ENCODE results near the gene GGA2. TPM values are rescaled to one million over a fixed set of nuclear protein-coding genes. Genes with fewer than 3 reads are reported as not detected.
"Not testable (repeated sequence)": the region's sequence is repeated elsewhere in the genome, so short reads cannot be mapped to it uniquely, and the experiment has no call there.

The GGA2 gene, protein sequence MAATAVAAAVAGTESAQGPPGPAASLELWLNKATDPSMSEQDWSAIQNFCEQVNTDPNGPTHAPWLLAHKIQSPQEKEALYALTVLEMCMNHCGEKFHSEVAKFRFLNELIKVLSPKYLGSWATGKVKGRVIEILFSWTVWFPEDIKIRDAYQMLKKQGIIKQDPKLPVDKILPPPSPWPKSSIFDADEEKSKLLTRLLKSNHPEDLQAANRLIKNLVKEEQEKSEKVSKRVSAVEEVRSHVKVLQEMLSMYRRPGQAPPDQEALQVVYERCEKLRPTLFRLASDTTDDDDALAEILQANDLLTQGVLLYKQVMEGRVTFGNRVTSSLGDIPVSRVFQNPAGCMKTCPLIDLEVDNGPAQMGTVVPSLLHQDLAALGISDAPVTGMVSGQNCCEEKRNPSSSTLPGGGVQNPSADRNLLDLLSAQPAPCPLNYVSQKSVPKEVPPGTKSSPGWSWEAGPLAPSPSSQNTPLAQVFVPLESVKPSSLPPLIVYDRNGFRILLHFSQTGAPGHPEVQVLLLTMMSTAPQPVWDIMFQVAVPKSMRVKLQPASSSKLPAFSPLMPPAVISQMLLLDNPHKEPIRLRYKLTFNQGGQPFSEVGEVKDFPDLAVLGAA
- 100 to 1,000 TPM; 112 to 115 TPM for total RNA-seq

DNA sequence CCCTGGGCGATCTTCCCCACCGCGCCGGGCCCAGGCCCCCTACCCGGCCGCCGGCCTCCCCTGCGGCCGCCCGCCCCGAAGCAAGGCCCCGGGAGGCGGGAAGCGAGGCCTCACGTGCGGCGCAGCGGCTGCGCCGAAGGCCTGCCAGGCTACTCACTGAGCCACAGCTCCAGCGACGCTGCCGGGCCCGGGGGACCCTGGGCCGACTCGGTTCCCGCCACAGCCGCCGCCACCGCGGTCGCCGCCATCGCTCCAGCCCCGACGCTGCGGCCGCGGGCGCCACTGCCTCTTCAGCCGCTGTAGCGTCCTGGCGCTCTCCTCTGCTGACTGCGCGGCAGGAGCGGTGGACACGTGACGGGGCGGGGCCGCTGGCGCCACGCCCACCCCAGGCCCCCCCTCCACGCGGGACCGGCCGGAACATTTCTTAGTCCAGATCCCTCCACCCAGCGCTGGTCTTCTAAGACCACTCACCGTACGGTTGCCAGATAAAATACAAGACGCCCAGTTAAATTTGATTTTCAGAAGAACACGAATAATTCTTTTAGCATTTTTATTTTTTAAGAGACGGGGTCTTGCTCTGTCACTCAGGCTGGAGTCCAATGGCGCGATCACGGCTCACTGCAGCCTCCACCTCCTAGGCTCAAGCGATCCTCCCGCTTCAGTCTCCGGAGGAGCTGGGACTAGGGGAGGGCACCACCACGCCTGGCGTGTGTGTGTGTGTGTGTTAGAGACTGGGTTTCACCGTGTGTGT lies at the start of gene GGA2:
Gene GGA2 (minus strand): TSS at position 331 of the 751 bp plus-strand sequence. CDS start 83 bp downstream, at position 248.
- Mint-ChIP-seq H3K36me3 (peaks cover 36% of the 10 kb centered on the region), H3K27ac (peak within 1 kb of the TSS; percentile 79), H3K9me3 (ENCODE audit: low read depth) (no peaks in the 10 kb centered on the region), H3K4me3 (peak within 1 kb of the TSS; percentile 80), H3K4me1 (peaks cover 67% of the 10 kb centered on the region), H3K27me3 (no peaks in the 10 kb centered on the region)
- ATAC-seq, result peak; percentile 91
- CTCF ChIA-PET, result interaction anchor here (1.0 to 1.1 kb wide), 2 partner anchors 46 to 75 kb away, joined by 3 to 4 read pairs; no protein-coding TSS in a partner anchor
- DNase-seq, result peak; percentile 85

GRCh38 chr16:23557779-23558702 lies 47.7 kb upstream of the GGA2 start:
- no peaks in the 10 kb centered on the region for H3K27me3 Mint-ChIP-seq
- peak overlapping the region; percentile 84 for H3K27ac Mint-ChIP-seq
- DNase-seq (peak; percentile 53), ATAC-seq (no peak)
- peaks cover 21% of the 10 kb centered on the region for H3K36me3 Mint-ChIP-seq
- no peaks in the 10 kb centered on the region for H3K9me3 Mint-ChIP-seq (ENCODE audit: low read depth)
- H3K4me3 Mint-ChIP-seq, result peak overlapping the region; percentile 92
- peaks cover 48% of the 10 kb centered on the region for H3K4me1 Mint-ChIP-seq
- CTCF ChIA-PET, result interaction anchor here (0.6 to 3.4 kb wide), 17 partner anchors 18 to 947 kb away, joined by 3 to 18 read pairs (median 4); partner anchors contain the start of genes DCTN5, NDUFAB1 and PALB2

DNA sequence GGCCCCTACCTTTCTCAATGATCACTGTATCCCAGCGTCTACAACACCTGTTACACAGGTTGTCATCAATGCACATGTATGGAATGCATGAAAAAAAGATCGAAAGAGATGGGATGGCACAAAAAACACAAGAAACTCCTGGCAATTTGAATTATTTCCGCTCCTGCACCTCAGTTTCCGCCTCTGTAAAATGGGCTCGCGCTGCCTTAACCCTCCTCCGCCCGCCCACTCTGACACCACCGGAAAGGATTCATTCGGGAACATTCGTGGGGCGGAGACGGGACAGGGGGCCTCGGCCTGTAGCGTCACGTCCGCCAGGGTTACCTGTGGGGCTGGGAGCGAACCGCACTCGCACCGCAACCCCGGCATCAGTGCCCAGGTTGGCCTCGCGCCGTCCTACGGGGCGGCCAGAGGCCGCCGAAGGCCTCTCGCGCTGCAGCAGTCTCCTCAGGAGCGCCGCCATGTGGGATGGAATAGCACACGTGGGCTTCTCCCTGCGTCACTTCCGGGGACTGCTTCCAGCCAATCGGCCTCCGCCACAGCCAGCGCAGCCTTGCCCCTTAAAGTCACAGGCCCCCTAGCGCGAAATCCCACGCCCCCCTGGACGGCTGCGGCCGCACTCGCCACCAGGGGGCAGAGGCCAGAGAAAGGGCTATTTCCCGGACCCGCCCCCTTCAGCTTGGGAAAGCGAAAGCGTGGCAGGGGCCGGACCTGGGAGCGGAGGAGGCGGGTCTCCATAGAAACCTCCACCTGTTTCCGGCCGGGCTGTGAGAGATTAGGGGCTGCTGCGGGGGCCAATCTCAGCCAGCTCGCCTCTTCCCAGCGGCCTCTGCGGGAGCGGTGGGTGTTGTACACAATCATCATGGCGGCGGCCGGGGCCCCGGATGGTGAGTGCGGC lies 46.8 kb upstream of the GGA2 start, which contains the start of the genes EARS2 and UBFD1:
Gene EARS2 (minus strand): TSS at position 470 of the 898 bp plus-strand sequence. CDS start 7 bp downstream, at position 463.
Gene UBFD1 (plus strand): TSS at position 847 of the 898 bp plus-strand sequence. CDS start 16 bp downstream, at position 863.
- Mint-ChIP-seq H3K4me3 (peak within 1 kb of the TSS; percentile 92), H3K27me3 (no peaks in the 10 kb centered on the region), H3K9me3 (ENCODE audit: low read depth) (no peaks in the 10 kb centered on the region), H3K4me1 (peaks cover 44% of the 10 kb centered on the region), H3K27ac (peak within 1 kb of the TSS; percentile 84), H3K36me3 (peaks cover 17% of the 10 kb centered on the region)
- CTCF ChIA-PET, result interaction anchor here (0.7 to 3.4 kb wide), 16 partner anchors 19 to 947 kb away, joined by 3 to 18 read pairs (median 4); partner anchors contain the start of genes DCTN5, NDUFAB1 and PALB2
- ATAC-seq, result peak; percentile 93
- peak; percentile 98 for DNase-seq

- CTCF ChIA-PET, result interaction anchor here (1.2 to 1.3 kb wide), 2 partner anchors 9 to 39 kb away, joined by 3 to 4 read pairs; no protein-coding TSS in a partner anchor
- Mint-ChIP-seq H3K36me3 (peaks cover 16% of the 10 kb centered on the region), H3K9me3 (ENCODE audit: low read depth) (no peaks in the 10 kb centered on the region), H3K27me3 (no peaks in the 10 kb centered on the region), H3K4me3 (no peak overlapping the region), H3K27ac (no peak overlapping the region), H3K4me1 (peaks cover 32% of the 10 kb centered on the region)
- ATAC-seq, result no peak
- DNase-seq, result no peak
These were observed 44.2 kb upstream of the GGA2 start for GRCh38 chr16:23554536-23554935.

DNA sequence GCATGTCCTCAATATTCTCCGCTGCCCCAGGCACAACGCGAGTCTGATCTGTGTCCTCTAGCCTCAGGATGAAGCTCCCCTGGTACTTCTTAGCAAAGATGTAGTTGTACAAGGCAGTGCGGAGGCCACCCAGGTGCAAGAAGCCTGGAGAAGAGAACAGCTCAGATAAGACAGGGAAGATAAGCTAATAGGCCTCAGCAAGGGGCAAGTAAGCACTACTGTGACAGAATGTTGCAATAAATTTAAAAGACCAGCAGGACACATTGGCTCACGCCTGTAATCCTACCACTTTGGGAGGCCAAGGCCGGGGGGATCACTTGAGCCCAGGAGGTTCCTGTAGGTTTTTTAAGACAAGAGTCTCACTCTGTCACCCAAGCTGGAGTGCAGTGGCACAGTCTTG lies 41.9 kb upstream of the GGA2 start:
- Mint-ChIP-seq H3K9me3 (ENCODE audit: low read depth) (no peaks in the 10 kb centered on the region), H3K27me3 (no peaks in the 10 kb centered on the region), H3K36me3 (peaks cover 16% of the 10 kb centered on the region), H3K4me3 (no peak overlapping the region), H3K27ac (no peak overlapping the region), H3K4me1 (peaks cover 18% of the 10 kb centered on the region)
- CTCF ChIA-PET, result no interaction called here
- DNase-seq (no peak), ATAC-seq (no peak)

GRCh38 chr16:23549938-23550337 lies 39.6 kb upstream of the GGA2 start:
- no peak overlapping the region for H3K4me3 Mint-ChIP-seq
- DNase-seq, result no peak
- H3K36me3 Mint-ChIP-seq, result peaks cover 17% of the 10 kb centered on the region
- H3K27ac Mint-ChIP-seq, result no peak overlapping the region
- no peaks in the 10 kb centered on the region for H3K9me3 Mint-ChIP-seq (ENCODE audit: low read depth)
- peaks cover 2% of the 10 kb centered on the region for H3K4me1 Mint-ChIP-seq
- CTCF ChIA-PET, result no interaction called here
- H3K27me3 Mint-ChIP-seq, result no peaks in the 10 kb centered on the region
- no peak for ATAC-seq

DNA sequence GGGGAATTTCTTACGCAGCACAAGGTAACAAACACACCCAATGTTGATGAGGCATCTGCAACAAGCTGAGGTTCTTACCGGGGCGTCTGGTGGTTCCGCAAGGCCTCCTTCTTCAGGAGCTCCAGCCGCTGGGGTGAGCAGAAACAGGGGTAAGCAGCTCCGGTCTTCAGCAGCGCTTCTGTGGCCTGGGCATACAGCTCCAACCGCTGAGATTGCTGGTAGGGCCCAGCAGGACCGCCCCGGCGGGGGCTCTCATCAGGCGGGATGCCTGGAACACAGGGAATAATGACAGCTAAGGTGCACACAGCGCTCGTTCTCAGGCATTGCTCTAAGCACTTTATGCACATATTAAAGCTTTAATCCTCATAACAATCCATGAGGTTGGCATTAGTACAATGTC lies 34.1 kb upstream of the GGA2 start:
- DNase-seq (no peak), ATAC-seq (no peak)
- Mint-ChIP-seq H3K9me3 (ENCODE audit: low read depth) (no peaks in the 10 kb centered on the region), H3K4me3 (no peak overlapping the region), H3K36me3 (peaks cover 14% of the 10 kb centered on the region), H3K27me3 (no peaks in the 10 kb centered on the region), H3K27ac (no peak overlapping the region), H3K4me1 (no peaks in the 10 kb centered on the region)
- CTCF ChIA-PET, result interaction anchor here (1.6 kb wide), 1 partner anchor 53 kb away, joined by 3 read pairs; no protein-coding TSS in a partner anchor

DNA sequence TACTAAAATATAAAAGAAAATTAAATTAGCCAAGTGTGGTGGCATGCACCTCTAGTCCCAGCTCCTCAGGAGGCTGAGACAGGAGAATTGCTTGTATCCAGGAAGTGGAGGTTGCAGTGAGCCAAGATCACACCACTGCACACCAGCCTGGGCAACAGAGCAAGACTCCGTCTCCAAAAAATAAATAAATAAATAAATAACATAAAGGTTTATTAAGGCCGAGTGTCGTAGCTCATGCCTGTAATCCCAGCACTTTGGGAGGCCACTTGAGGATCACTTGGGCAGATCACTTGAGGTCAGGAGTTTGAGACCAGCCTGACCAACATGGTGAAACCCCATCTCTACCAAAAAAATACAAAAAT lies 30.5 kb upstream of the GGA2 start:
- H3K27ac Mint-ChIP-seq; H3K9me3 Mint-ChIP-seq (ENCODE audit: low read depth); H3K4me1 Mint-ChIP-seq; CTCF ChIA-PET; ATAC-seq; DNase-seq; H3K27me3 Mint-ChIP-seq; H3K4me3 Mint-ChIP-seq: not testable (repeated sequence)
- H3K36me3 Mint-ChIP-seq, result peaks cover 15% of the 10 kb centered on the region

- no peak overlapping the region for H3K27ac Mint-ChIP-seq
- no peak overlapping the region for H3K4me3 Mint-ChIP-seq
- no peak for ATAC-seq
- peaks cover 18% of the 10 kb centered on the region for H3K36me3 Mint-ChIP-seq
- H3K9me3 Mint-ChIP-seq (ENCODE audit: low read depth), result no peaks in the 10 kb centered on the region
- CTCF ChIA-PET, result interaction anchor here (0.9 to 1.0 kb wide), 3 partner anchors 26 to 105 kb away, joined by 3 read pairs; partner anchors contain the start of gene NDUFAB1
- no peak for DNase-seq
- H3K27me3 Mint-ChIP-seq, result no peaks in the 10 kb centered on the region
- no peaks in the 10 kb centered on the region for H3K4me1 Mint-ChIP-seq
These were observed 29.9 kb upstream of the GGA2 start for GRCh38 chr16:23539984-23540816.

DNA sequence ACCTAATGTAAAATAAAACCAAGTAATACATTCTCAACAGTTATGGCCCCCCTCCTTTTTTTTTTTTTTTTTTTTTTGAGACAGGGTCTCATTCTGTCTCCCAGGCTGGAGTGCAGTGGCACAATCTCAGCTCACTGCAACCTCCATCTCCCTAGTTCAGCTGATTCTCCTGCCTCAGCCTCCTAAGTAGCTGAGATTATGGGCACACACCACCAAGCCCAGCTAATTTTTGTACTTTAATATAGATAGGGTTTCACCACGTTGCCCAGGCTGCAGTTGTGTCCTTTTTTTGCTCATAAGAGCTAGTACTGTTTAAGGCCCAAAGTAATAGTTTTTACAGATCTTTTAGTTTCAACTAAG lies 28.6 kb upstream of the GGA2 start:
- H3K27me3 Mint-ChIP-seq, result no peaks in the 10 kb centered on the region
- ATAC-seq, result no peak
- no peaks in the 10 kb centered on the region for H3K4me1 Mint-ChIP-seq
- no peaks in the 10 kb centered on the region for H3K9me3 Mint-ChIP-seq (ENCODE audit: low read depth)
- DNase-seq, result no peak
- H3K27ac Mint-ChIP-seq, result no peak overlapping the region
- H3K36me3 Mint-ChIP-seq, result peaks cover 24% of the 10 kb centered on the region
- CTCF ChIA-PET, result interaction anchor here (0.9 kb wide), 1 partner anchor 58 kb away, joined by 3 read pairs; the partner anchor contains the start of gene NDUFAB1
- no peak overlapping the region for H3K4me3 Mint-ChIP-seq

- no peaks in the 10 kb centered on the region for H3K4me1 Mint-ChIP-seq
- ATAC-seq (no peak), DNase-seq (no peak)
- H3K36me3 Mint-ChIP-seq, result peaks cover 25% of the 10 kb centered on the region
- no peak overlapping the region for H3K27ac Mint-ChIP-seq
- H3K9me3 Mint-ChIP-seq (ENCODE audit: low read depth), result no peaks in the 10 kb centered on the region
- no peaks in the 10 kb centered on the region for H3K27me3 Mint-ChIP-seq
- H3K4me3 Mint-ChIP-seq, result no peak overlapping the region
- CTCF ChIA-PET, result no interaction called here
These were observed 27.1 kb upstream of the GGA2 start for GRCh38 chr16:23537390-23537789.
